ENCODE results near the gene PIGR. TPM values are rescaled to one million over a fixed set of nuclear protein-coding genes. Genes with fewer than 3 reads are reported as not detected.

PIGR gene
- total RNA-seq, 1 experiment from 2014 or later, result not detected

DNA sequence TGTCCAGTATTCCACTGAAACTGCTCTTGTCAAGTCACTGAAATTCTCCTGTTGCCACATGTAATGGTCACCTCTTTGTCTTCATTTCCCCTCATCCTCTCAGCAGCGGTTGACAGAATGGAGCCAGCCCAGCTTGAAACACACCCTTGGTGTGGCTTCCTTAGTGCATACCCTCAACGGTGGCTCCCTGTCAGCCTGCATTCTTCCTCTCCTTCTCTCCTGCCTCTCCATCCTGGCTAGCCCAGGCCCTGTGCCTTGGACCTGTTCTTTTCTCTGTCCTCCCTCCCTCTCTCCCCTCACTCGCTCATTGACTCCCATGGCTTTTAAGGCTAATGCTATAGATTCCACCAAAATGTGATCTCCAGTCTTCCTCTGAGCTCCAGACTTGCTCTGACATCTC is 28.2 kb downstream of the PIGR start:
- no peaks in the 10 kb centered on the region for H3K9me3 ChIP-seq (ENCODE audit: low read depth, low read length, poor library complexity, severe bottlenecking)
- no TSS peak for BruUV-seq (replicated peaks)
- H3K4me1 ChIP-seq (ENCODE audit: insufficient read depth, low read length, poor library complexity, severe bottlenecking), result no peaks in the 10 kb centered on the region
- DNase-seq (ENCODE audit: low spot score), result no peak
- no peak overlapping the region for H3K4me3 ChIP-seq (ENCODE audit: low read depth, low read length, poor library complexity, severe bottlenecking)
- H3K27ac ChIP-seq (ENCODE audit: low read depth, low read length, poor library complexity, severe bottlenecking), result no peak overlapping the region
- H3K27me3 ChIP-seq (replicated peaks; ENCODE audit: insufficient read depth, low read depth, low read length, poor library complexity), result no peaks in the 10 kb centered on the region
- no peaks in the 10 kb centered on the region for H3K36me3 ChIP-seq (ENCODE audit: insufficient read depth, low read length, poor library complexity, severe bottlenecking)
- CTCF ChIA-PET, result no interaction called here
- TF ChIP-seq EZH2 (IDR thresholded peaks at IDR 0.05; ENCODE audit: borderline replicate concordance, low read depth, low read length, poor library complexity, severe bottlenecking), result no peak
- TF ChIP-seq, protein P1, sequence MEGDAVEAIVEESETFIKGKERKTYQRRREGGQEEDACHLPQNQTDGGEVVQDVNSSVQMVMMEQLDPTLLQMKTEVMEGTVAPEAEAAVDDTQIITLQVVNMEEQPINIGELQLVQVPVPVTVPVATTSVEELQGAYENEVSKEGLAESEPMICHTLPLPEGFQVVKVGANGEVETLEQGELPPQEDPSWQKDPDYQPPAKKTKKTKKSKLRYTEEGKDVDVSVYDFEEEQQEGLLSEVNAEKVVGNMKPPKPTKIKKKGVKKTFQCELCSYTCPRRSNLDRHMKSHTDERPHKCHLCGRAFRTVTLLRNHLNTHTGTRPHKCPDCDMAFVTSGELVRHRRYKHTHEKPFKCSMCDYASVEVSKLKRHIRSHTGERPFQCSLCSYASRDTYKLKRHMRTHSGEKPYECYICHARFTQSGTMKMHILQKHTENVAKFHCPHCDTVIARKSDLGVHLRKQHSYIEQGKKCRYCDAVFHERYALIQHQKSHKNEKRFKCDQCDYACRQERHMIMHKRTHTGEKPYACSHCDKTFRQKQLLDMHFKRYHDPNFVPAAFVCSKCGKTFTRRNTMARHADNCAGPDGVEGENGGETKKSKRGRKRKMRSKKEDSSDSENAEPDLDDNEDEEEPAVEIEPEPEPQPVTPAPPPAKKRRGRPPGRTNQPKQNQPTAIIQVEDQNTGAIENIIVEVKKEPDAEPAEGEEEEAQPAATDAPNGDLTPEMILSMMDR (conservative IDR thresholded peaks at IDR 0.05; ENCODE audit: low read depth, low read length), result no peak
- intact Hi-C loops (cut with micrococcal nuclease; ENCODE audit: unreplicated experiment), result loop anchor here (5.0 kb wide), 1 partner anchor 159 kb away; no protein-coding TSS in a partner anchor
- POLR2A ChIA-PET (ENCODE audit: low non-redundant PET), result no interaction called here

DNA sequence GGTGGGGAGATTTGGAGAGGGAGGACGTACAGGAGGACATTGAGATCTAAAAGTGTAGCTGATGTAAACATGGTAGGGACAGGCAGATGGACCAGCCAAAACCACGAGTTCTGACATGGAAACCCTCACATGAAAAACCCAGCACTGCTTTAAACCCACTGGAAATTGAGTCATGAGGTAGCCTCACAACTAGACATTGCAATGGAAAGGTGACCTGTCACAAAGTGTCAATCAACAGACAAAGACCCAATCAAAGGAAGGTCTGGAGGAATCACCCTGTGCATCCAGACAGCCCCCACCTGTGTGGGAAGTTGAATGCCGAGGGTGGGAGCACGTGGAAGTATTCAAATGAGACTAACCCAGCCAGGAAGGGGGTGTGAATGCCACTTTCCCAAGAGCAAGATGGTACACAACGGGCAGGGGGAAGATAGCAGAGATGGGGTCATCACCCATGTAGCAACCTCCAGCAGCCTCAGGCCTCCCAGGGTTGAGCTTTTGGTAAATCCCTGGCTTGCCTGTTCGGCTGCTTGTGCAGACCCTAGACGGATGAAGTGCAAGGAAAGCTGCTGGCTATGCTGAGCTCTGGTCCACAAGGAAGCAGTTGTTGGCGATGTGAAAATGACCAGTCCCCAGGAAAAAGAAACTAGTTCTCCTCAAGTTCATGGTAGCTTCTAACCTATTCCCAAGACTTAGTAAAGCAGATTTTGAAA is 30.1 kb downstream of the PIGR start:
- intact Hi-C loops (cut with micrococcal nuclease; ENCODE audit: unreplicated experiment), result loop anchor here (5.0 kb wide), 1 partner anchor 161 kb away; no protein-coding TSS in a partner anchor
- no peak overlapping the region for H3K4me3 ChIP-seq (ENCODE audit: low read depth, low read length, poor library complexity, severe bottlenecking)
- H3K4me1 ChIP-seq (ENCODE audit: insufficient read depth, low read length, poor library complexity, severe bottlenecking), result no peaks in the 10 kb centered on the region
- H3K9me3 ChIP-seq (ENCODE audit: low read depth, low read length, poor library complexity, severe bottlenecking), result no peaks in the 10 kb centered on the region
- no peaks in the 10 kb centered on the region for H3K27me3 ChIP-seq (replicated peaks; ENCODE audit: insufficient read depth, low read depth, low read length, poor library complexity)
- CTCF ChIA-PET, result interaction anchor here (0.6 to 0.8 kb wide), 2 partner anchors 181 to 435 kb away, joined by 3 to 4 read pairs; no protein-coding TSS in a partner anchor
- TF ChIP-seq EZH2 (IDR thresholded peaks at IDR 0.05; ENCODE audit: borderline replicate concordance, low read depth, low read length, poor library complexity, severe bottlenecking), result no peak
- TF ChIP-seq, protein P1 (conservative IDR thresholded peaks at IDR 0.05; ENCODE audit: low read depth, low read length), result no peak
- H3K27ac ChIP-seq (ENCODE audit: low read depth, low read length, poor library complexity, severe bottlenecking), result no peak overlapping the region
- POLR2A ChIA-PET (ENCODE audit: low non-redundant PET), result no interaction called here
- BruUV-seq (replicated peaks), result no TSS peak
- H3K36me3 ChIP-seq (ENCODE audit: insufficient read depth, low read length, poor library complexity, severe bottlenecking), result no peaks in the 10 kb centered on the region
- DNase-seq (ENCODE audit: low spot score), result no peak

DNA sequence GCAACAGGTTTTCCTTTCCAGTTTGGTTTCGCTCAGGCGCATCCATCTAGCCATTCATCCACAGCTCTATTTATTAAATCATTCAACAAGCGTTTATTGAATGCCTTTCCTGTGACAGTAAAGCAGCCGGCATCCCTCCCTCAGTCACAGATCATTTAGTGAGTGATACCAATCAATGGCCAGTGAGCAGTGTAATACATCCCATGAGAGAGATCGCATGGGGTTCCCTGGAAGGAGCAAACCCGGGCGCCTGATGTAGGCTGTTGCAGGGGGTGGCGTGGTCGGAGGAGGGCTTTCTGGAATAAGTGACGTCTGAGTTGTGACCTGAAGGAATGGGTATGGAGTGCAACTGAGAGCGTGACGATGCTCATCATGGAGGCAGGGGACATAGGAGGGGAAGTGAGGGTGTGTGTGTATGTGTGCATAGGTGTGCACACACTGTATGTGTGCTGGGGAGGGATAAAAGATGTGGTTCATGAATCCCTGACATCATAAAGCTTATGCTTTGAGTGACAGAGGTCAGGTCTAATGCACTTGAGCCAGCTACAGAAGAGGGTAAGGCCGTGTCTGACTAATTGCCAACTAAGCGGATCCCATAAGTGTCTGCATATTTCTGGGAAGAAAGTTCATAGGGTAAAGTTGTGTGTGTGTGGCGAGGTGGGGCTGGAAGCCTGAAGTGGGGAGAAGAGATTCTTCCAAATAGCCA is 31.1 kb downstream of the PIGR start:
- Histone ChIP-seq H3K27ac (ENCODE audit: low read depth, low read length, poor library complexity, severe bottlenecking) (no peak overlapping the region), H3K4me3 (ENCODE audit: low read depth, low read length, poor library complexity, severe bottlenecking) (no peak overlapping the region), H3K4me1 (ENCODE audit: insufficient read depth, low read length, poor library complexity, severe bottlenecking) (no peaks in the 10 kb centered on the region), H3K9me3 (ENCODE audit: low read depth, low read length, poor library complexity, severe bottlenecking) (no peaks in the 10 kb centered on the region), H3K36me3 (ENCODE audit: insufficient read depth, low read length, poor library complexity, severe bottlenecking) (no peaks in the 10 kb centered on the region), H3K27me3 (replicated peaks; ENCODE audit: insufficient read depth, low read depth, low read length, poor library complexity) (peaks cover 8% of the 10 kb centered on the region)
- intact Hi-C loops (cut with micrococcal nuclease; ENCODE audit: unreplicated experiment), result loop anchor here (5.0 kb wide), 1 partner anchor 162 kb away; no protein-coding TSS in a partner anchor
- BruUV-seq (replicated peaks), result no TSS peak
- DNase-seq (ENCODE audit: low spot score), result no peak
- ChIA-PET CTCF (interaction anchor here (0.6 kb wide), 1 partner anchor 434 kb away, joined by 4 read pairs; no protein-coding TSS in a partner anchor), POLR2A (ENCODE audit: low non-redundant PET) (no interaction called here)
- TF ChIP-seq, protein P1 (conservative IDR thresholded peaks at IDR 0.05; ENCODE audit: low read depth, low read length), result no peak
- no peak for TF ChIP-seq EZH2 (IDR thresholded peaks at IDR 0.05; ENCODE audit: borderline replicate concordance, low read depth, low read length, poor library complexity, severe bottlenecking)

Measured in A673 (cell line).